GM21367 (cell line): ENCODE data around the gene NPHP4.

Source experiments
- ATAC-seq: cut with Tn5 transposase; IDR thresholded peaks from one replicate; pipeline ENCODE4 v1.9.1; 2021; ENCODE audit not compliant: unreplicated experiment

NPHP4 gene

DNA sequence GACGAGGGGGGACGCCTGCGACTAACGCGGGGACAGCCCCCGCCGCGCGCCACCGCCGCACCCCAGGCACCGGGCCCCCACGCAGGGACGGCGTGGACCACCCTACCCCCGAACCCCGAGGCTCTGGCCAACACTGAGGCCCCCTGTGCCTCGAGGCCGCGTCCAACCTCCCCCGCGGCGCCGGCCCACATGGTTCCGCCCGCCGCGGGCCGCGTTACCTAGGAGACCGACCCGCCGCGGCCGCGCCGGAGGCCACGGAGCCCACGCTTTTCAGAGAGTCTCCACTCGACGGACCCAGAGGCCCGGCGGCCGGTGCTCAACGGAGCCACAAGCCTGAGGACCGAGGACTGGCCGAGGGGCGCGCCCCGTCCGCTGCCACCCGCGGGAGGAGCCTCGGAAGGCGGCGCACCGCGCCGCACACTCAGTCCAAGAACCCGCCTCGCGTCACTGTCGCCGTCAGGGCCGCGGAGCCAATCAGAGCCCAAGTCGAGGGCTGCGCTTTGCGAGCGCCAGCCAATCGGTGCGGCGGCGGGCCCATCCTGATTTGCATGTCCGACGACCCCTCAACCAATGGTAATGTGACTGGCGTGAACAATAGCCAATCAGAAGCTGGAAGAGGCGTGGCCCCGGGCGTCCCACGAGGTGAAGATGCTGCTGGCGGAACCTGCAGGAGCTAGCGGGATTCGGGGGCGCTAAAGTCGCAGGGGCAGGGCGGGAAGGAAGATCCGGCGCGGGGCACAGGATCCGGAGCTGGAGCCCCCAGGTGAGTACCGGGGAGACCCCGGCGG, at the start of gene NPHP4:
Gene NPHP4 (minus strand): TSS at position 400 of the 788 bp plus-strand sequence. CDS start 6,136 bp downstream, outside the sequence.
- ATAC-seq = peak; percentile 87

DNA sequence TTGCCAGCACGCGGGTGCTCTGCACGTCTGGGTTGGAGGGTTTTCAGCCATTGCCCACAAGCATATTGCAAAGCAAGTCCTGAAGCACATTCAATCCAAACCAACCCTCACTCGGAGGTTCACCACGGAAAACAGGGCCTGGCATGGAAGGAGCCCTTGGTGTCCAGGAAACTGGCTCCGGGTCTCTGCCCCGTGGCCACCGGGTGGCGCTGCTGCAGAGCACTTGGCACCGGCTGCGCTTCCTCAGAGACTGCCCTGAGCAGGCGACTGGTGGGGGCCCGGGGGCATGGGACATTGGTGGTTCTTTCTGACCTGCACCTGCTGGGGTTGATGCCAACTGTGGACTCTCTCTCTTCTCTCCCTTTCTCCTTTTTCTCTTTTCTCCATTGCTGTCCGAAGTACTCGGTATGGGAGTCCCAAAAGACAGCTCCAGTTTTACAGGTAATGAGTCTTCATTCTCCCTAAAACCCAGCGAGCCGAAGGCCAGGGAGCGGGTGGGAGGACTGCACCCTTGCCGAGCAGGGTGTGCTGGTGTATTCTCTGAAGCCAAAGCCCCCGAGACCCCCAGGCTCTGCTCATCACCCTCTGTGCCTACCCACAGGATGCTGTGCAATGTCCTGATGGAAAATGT, 49.3 kb upstream of the NPHP4 start:
- no peak for ATAC-seq

GRCh38 chr1:6040861-6041415, 48.7 kb upstream of the NPHP4 start:
- no peak for ATAC-seq

DNA sequence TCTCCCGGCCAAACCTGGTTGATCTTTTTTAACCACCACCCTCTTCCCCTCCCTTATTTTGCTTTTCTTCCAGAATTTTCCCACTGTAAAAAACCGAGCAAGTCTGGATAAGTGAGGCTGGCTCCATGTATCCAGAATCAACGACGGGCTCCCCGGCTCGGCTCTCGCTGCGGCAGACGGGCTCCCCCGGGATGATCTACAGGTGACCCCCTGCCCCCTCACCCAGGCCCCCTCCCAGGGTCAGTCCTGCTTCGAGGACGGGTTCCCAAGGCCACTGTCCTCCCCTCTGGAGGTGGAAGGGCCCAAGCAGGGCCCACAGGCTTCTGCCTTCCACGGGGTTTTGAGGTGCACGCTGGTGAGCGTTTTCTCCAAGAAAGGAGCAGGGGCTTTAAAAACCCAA, 48.2 kb upstream of the NPHP4 start:
- no peak for ATAC-seq

- ATAC-seq = no peak
Observed at GRCh38 chr1:6039031-6039430, 46.8 kb upstream of the NPHP4 start.

- no peak for ATAC-seq
Observed at GRCh38 chr1:6038603-6039002, 46.4 kb upstream of the NPHP4 start.

GRCh38 chr1:6037338-6037762, 45.1 kb upstream of the NPHP4 start:
- ATAC-seq = peak; percentile 56

GRCh38 chr1:6035719-6036118, 43.5 kb upstream of the NPHP4 start:
- no peak for ATAC-seq

DNA sequence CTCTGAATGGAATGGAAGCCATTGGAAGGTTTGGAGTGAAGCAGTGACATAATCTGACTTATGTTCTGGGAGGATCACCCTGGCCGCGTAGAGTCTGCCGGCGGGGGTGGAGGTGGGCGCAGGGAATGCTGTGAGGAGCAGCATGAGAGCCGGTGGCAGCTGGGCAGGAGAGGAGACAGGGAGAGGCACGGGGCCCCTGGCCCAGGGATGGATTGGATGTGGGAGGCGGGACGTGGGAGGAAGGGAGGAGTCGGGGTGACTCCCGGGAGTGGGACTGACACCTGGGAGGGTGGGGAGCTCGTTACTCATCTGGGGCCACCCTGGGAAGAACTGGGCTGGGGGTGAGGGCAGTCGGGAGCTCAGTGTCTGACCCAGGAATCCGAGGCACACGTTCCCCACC, 43.1 kb upstream of the NPHP4 start:
- ATAC-seq = no peak

- no peak for ATAC-seq
Observed at GRCh38 chr1:6034750-6035096, 42.5 kb upstream of the NPHP4 start.

GRCh38 chr1:6033986-6034749, 41.9 kb upstream of the NPHP4 start:
- ATAC-seq = no peak

DNA sequence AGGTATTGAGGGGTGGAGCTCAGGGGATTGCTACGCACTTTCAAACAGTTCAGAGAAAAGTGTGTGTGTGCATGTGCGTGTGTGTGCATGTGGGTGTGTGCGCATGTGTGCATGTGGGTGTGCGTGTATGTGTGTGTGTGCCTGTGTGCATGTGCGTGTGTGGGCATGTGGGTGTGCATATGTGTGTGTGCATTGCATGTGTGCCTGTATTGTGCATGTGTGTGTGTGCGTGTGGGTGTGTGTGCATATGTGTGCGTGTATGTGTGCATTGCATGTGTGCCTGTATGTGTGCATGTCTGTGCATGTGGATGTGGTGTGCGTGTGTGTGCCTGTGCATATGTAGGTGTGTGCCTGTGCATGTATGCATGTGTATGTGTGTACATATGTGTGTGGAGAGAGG, 40.9 kb upstream of the NPHP4 start:
- ATAC-seq = no peak

GRCh38 chr1:6030547-6031261, 38.5 kb upstream of the NPHP4 start:
- no peak for ATAC-seq

GRCh38 chr1:6030132-6030531, 37.9 kb upstream of the NPHP4 start:
- ATAC-seq = no peak

DNA sequence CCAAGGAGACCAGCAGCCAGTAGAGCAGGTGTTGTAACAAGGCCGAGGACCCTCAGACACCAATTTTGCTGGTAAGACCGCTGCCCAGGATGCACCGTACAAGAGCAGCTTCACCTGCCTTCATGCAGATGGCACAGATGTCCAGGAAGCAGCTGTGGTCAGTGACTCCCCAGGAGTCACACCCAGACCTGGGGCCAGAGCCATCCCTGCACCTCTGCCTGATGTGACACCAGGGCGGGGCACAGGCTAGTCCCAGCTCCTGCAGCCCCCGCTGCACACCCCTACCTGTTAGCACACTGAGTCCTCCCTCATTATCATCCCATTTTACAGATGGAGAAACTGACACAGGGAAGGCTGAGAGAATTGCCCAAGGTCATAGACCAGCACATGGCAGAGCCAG, 37.1 kb upstream of the NPHP4 start:
- ATAC-seq = no peak

DNA sequence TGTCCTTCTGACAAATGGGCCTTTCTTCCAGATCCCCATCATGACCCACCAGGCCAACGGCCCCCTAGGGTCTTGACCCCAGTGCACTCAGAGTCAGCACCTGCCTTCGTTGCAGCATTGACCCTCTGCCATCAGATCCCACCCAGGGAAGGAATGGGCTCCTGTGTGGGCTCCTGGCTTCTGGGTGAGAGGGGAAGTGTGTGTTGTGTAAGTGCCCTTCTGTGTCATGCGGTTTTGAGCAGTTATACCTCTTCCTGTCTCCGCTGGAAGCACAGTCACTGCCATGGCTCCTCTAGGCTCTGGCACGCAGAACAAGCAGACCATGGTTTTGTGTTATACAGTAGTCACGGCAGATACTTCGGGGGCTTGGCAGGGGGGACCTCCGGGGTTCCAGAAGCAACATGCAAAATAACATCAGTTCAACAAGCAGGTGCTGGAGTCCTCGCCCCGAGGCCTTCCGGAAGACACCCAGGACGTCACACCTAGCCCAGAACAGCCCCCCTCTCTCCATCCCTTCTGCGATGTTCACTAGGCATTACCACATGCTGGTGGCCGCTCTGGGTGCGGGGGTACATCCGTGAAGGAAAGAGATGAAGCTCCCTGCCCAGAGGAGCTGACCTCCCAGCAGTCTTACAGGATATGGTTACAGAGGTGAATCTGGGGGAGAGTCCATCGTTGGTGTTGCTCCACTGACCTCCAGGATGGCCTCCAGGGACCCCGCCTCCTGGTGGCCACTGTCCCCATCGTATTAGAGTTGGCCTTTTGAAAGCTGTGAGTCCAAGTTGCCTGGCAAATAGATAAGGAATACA, 36.0 kb upstream of the NPHP4 start:
- no peak for ATAC-seq

- ATAC-seq = no peak
Observed at GRCh38 chr1:6027591-6027990, 35.4 kb upstream of the NPHP4 start.

DNA sequence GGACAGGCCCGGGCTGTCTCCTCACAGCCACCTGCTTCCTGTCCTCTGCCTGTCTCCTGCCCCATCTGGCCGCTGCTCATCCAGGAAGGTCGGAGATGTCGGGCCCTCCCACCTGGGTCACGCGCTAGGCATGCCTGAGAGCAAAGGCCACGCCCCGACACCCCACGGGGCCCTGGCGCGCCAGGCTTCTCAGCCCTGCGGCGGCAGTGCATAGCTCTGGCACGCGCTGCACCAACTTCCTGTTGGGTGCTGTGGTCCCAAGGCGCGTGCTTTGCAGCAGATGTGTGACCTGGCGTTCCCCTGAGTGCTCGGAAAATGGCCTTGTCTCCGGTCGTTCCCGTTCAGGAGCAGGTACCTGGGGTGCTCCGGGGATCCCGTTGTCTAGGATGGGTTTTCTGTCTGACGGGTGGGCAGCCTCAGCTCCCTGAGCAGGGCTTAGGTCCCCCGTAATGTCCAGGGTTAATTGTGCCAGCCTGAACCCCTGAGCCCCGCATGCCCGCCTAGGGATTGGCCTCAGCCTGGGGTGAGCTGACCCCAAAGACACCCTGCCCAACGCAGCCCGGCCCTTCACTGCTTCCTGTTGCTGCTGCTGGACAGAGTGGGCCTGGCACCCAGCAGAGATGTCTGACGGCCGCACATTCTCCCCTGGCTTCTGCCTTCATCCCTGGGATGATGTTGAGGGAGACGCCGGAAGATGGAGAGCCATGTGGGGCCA, 34.0 kb upstream of the NPHP4 start:
- ATAC-seq = peak; percentile 77

GRCh38 chr1:6025269-6026094, 33.3 kb upstream of the NPHP4 start:
- ATAC-seq = no peak
